Esophagus muscularis mucosa (tissue), 4 donors: ENCODE results near the gene ZMYND11. TPM values are rescaled to one million over a fixed set of nuclear protein-coding genes. Genes with fewer than 3 reads are reported as not detected.

Experiments used
- DNase-seq: peaks from one replicate; pipeline ENCODE4 v3.0.0-alpha.2; 2017; ENCODE audit errors: extremely low spot score
- H3K27ac ChIP-seq, 4 donors: fragments of 200-600 bp; sonication (generic); replicated peaks in 1 of 4; 1 replicate in 3 of 4; 2 replicates in 1 of 4; pipeline ENCODE4 v1.5.1; 2016 to 2019; ENCODE audit warnings: mild to moderate bottlenecking in 1 of 4
- H3K27me3 ChIP-seq, 4 donors: fragments of 200-600 bp; sonication (generic); one replicate each; pipeline versions ENCODE4 v1.5.1 to v1.6.0; 2016 to 2019
- H3K36me3 ChIP-seq, 4 donors: fragments of 200-600 bp; sonication (generic); one replicate each; pipeline ENCODE4 v1.5.1; 2016 to 2019
- H3K4me1 ChIP-seq, 4 donors: fragments of 200-600 bp; sonication (generic); one replicate each; pipeline ENCODE4 v1.5.1; 2016 to 2019
- H3K4me3 ChIP-seq, 4 donors: fragments of 200-600 bp; sonication (generic); 1 replicate in 2 of 4; 2 replicates in 2 of 4; pipeline ENCODE4 v1.5.1; 2016 to 2019; ENCODE audit warnings: mild to moderate bottlenecking in 4 of 4, moderate library complexity in 1 of 4
- H3K9me3 ChIP-seq, 4 donors: fragments of 200-600 bp; sonication (generic); 1 replicate in 3 of 4; 2 replicates in 1 of 4; pipeline ENCODE4 v1.5.1; 2016 to 2019
- CTCF ChIP-seq, 3 experiments: fragments of 200-600 bp in 2 of 3; fragments of 450-650 bp in 1 of 3; sonication (generic) in 2 of 3; IDR thresholded peaks; one replicate each; pipeline ENCODE4 v1.5.1; 2017 to 2019; ENCODE audit warnings: antibody characterized with exemption in 3 of 3, mild to moderate bottlenecking in 2 of 3, moderate library complexity in 1 of 3
- EP300 ChIP-seq: sonication (generic); formaldehyde crosslinking; IDR thresholded peaks from one replicate; pipeline ENCODE4 v1.6.1; 2017; ENCODE audit warnings: antibody characterized with exemption
- POLR2A ChIP-seq: fragments of 450-650 bp; IDR thresholded peaks from one replicate; pipeline ENCODE4 v1.6.1; 2017; ENCODE audit warnings: antibody characterized with exemption, moderate library complexity, mild to moderate bottlenecking, low read depth
- POLR2AphosphoS5 ChIP-seq, 2 donors: sonication (generic); formaldehyde crosslinking; IDR thresholded peaks; one replicate each; pipeline ENCODE4 v1.6.1; 2017; ENCODE audit warnings: antibody characterized with exemption in 2 of 2
- WGBS: methylation state at CpG from one replicate; pipeline ENCODE4 v1.1.5; 2018; 5-methylcytosine and 5-hydroxymethylcytosine counted together
- intact Hi-C: fragments of 100-400 bp; cut with DNase I; formaldehyde crosslinking; loops from one replicate; pipeline ENCODE4 v1.15.1; 2023
- total RNA-seq, 4 donors: library from RNA; depleted of rRNA; stranded (reverse); fragments of >200 nt; gene quantifications; one replicate each; pipeline versions ENCODE4 v1.1.0 to v1.2.1, GENCODE V29; 2016

The ZMYND11 gene
- total RNA-seq, 4 donors from 2014 or later: 132 to 145 (median 139) TPM

- H3K9me3 ChIP-seq: no peaks in the 10 kb centered on the region
- DNase-seq: no peak
- no peaks in the 10 kb centered on the region for H3K27me3 ChIP-seq
- intact Hi-C loops: no loop called here
- WGBS: 95% methylated on average over 16 of the region's 16 CpGs
- no peaks in the 10 kb centered on the region for H3K4me1 ChIP-seq
- peaks cover 10 to 42% (median 23%) of the 10 kb centered on the region in 4 donors for H3K36me3 ChIP-seq
- no peak overlapping the region for H3K27ac ChIP-seq
- H3K4me3 ChIP-seq: no peak overlapping the region
- TF ChIP-seq EP300: no peak
- TF ChIP-seq POLR2AphosphoS5 (IDR thresholded peaks at IDR 0.05): no peak
- TF ChIP-seq CTCF (IDR thresholded peaks at IDR 0.05): no peak
- TF ChIP-seq POLR2A: no peak
Observed at GRCh38 chr10:273088-273487, 137.8 kb downstream of the ZMYND11 start.

- H3K4me1 ChIP-seq: peaks cover 0 to 3% (median 0%) of the 10 kb centered on the region in 4 donors
- H3K4me3 ChIP-seq: no peak overlapping the region
- no peak for DNase-seq
- intact Hi-C loops: no loop called here
- H3K27me3 ChIP-seq: no peaks in the 10 kb centered on the region
- no peaks in the 10 kb centered on the region for H3K9me3 ChIP-seq
- peaks cover 10 to 60% (median 37%) of the 10 kb centered on the region in 4 donors for H3K36me3 ChIP-seq
- H3K27ac ChIP-seq: no peak overlapping the region
- TF ChIP-seq POLR2AphosphoS5 (IDR thresholded peaks at IDR 0.05) (no peak), POLR2A (no peak), CTCF (IDR thresholded peaks at IDR 0.05) (no peak), EP300 (no peak)
- WGBS: 73% methylated on average over 2 of the region's 2 CpGs
Observed at GRCh38 chr10:274866-275265, 139.6 kb downstream of the ZMYND11 start.

GRCh38 chr10:275680-276079 is 140.4 kb downstream of the ZMYND11 start:
- TF ChIP-seq POLR2A (no peak), POLR2AphosphoS5 (IDR thresholded peaks at IDR 0.05) (no peak), EP300 (no peak), CTCF (IDR thresholded peaks at IDR 0.05) (no peak)
- Histone ChIP-seq H3K9me3 (no peaks in the 10 kb centered on the region), H3K27me3 (no peaks in the 10 kb centered on the region), H3K36me3 (peaks cover 14 to 68% (median 45%) of the 10 kb centered on the region in 4 donors), H3K4me1 (peaks cover 0 to 3% (median 0%) of the 10 kb centered on the region in 4 donors), H3K27ac (no peak overlapping the region), H3K4me3 (no peak overlapping the region)
- DNase-seq: no peak
- intact Hi-C loops: no loop called here
- 96% methylated on average over 17 of the region's 18 CpGs for WGBS

GRCh38 chr10:277963-278362 is 142.7 kb downstream of the ZMYND11 start:
- Histone ChIP-seq H3K36me3 (peaks cover 23 to 85% (median 64%) of the 10 kb centered on the region in 4 donors), H3K9me3 (no peaks in the 10 kb centered on the region), H3K27ac (no peak overlapping the region), H3K4me3 (no peak overlapping the region), H3K27me3 (no peaks in the 10 kb centered on the region), H3K4me1 (peaks cover 6 to 11% (median 9%) of the 10 kb centered on the region in 4 donors)
- intact Hi-C loops: no loop called here
- TF ChIP-seq POLR2AphosphoS5 (IDR thresholded peaks at IDR 0.05) (no peak), POLR2A (no peak)
- 93% methylated on average over 4 of the region's 19 CpGs for WGBS
- DNase-seq: no peak

- TF ChIP-seq POLR2AphosphoS5 (IDR thresholded peaks at IDR 0.05) (no peak), POLR2A (no peak), EP300 (no peak), CTCF (IDR thresholded peaks at IDR 0.05) (no peak)
- Histone ChIP-seq H3K27me3 (no peaks in the 10 kb centered on the region), H3K4me1 (peaks cover 6 to 13% (median 9%) of the 10 kb centered on the region in 4 donors), H3K36me3 (peaks cover 23 to 89% (median 69%) of the 10 kb centered on the region in 4 donors), H3K4me3 (no peak overlapping the region), H3K9me3 (no peaks in the 10 kb centered on the region), H3K27ac (no peak overlapping the region)
- intact Hi-C loops: no loop called here
- no peak for DNase-seq
- WGBS: 97% methylated on average over 5 of the region's 5 CpGs
Observed at GRCh38 chr10:278707-279106, 143.5 kb downstream of the ZMYND11 start.
